Stimulated activated memory B cell treated with anti-CD40 and anti-IgM and Interleukin-4, amounts not matched to agents 10 μg/mL and 1 μg/mL and 100 μg/mL, for 72 hours (primary cell): ENCODE results near the gene TRERF1.

Experiments
- ATAC-seq: fragments of 150-1000 bp; cut with Tn5 transposase; 2 replicates; pipeline ENCODE4 v1.10.0; 2021
- H3K27ac Mint-ChIP-seq: one replicate; pipeline ENCODE4 v1.8.0; 2022; ENCODE audit warnings: mild to moderate bottlenecking, mixed read lengths
- H3K27me3 Mint-ChIP-seq: one replicate; pipeline ENCODE4 v1.8.0; 2022; ENCODE audit warnings: mixed read lengths
- H3K36me3 Mint-ChIP-seq: one replicate; pipeline ENCODE4 v1.8.0; 2022; ENCODE audit warnings: mixed read lengths
- H3K4me1 Mint-ChIP-seq: one replicate; pipeline ENCODE4 v1.8.0; 2022; ENCODE audit warnings: mixed read lengths
- H3K4me3 Mint-ChIP-seq: one replicate; pipeline ENCODE4 v1.8.0; 2022; ENCODE audit warnings: mild to moderate bottlenecking, moderate library complexity, mixed read lengths
- H3K9me3 Mint-ChIP-seq: one replicate; pipeline ENCODE4 v1.8.0; 2022; ENCODE audit warnings: mixed read lengths

TRERF1 gene

GRCh38 chr6:42380228-42380979 lies 71.3 kb downstream of the TRERF1 start:
- H3K4me1 Mint-ChIP-seq = peaks cover 67% of the 10 kb centered on the region
- peak overlapping the region; percentile 75 for H3K27ac Mint-ChIP-seq
- no peaks in the 10 kb centered on the region for H3K27me3 Mint-ChIP-seq
- no peaks in the 10 kb centered on the region for H3K9me3 Mint-ChIP-seq
- peaks cover 5% of the 10 kb centered on the region for H3K36me3 Mint-ChIP-seq
- ATAC-seq = peak; percentile 76
- peak overlapping the region; percentile 39 for H3K4me3 Mint-ChIP-seq

GRCh38 chr6:42378536-42378935 lies 73.2 kb downstream of the TRERF1 start:
- Mint-ChIP-seq H3K4me3 (peak overlapping the region; percentile 32), H3K27me3 (no peaks in the 10 kb centered on the region), H3K4me1 (peaks cover 75% of the 10 kb centered on the region), H3K36me3 (peaks cover 5% of the 10 kb centered on the region), H3K9me3 (no peaks in the 10 kb centered on the region), H3K27ac (peak overlapping the region; percentile 70)
- ATAC-seq = no peak

GRCh38 chr6:42378125-42378524 lies 73.6 kb downstream of the TRERF1 start:
- Mint-ChIP-seq H3K27ac (peak overlapping the region; percentile 70), H3K36me3 (peaks cover 5% of the 10 kb centered on the region), H3K27me3 (no peaks in the 10 kb centered on the region), H3K4me1 (peaks cover 71% of the 10 kb centered on the region), H3K4me3 (peak overlapping the region; percentile 15), H3K9me3 (no peaks in the 10 kb centered on the region)
- ATAC-seq = no peak

GRCh38 chr6:42375007-42375635 lies 76.6 kb downstream of the TRERF1 start:
- H3K9me3 Mint-ChIP-seq = no peaks in the 10 kb centered on the region
- H3K36me3 Mint-ChIP-seq = peaks cover 5% of the 10 kb centered on the region
- H3K4me3 Mint-ChIP-seq = no peak overlapping the region
- H3K27ac Mint-ChIP-seq = peak overlapping the region; percentile 82
- no peaks in the 10 kb centered on the region for H3K27me3 Mint-ChIP-seq
- ATAC-seq = no peak
- peaks cover 62% of the 10 kb centered on the region for H3K4me1 Mint-ChIP-seq

- H3K36me3 Mint-ChIP-seq = peaks cover 5% of the 10 kb centered on the region
- peak; percentile 52 for ATAC-seq
- no peaks in the 10 kb centered on the region for H3K27me3 Mint-ChIP-seq
- peaks cover 61% of the 10 kb centered on the region for H3K4me1 Mint-ChIP-seq
- H3K4me3 Mint-ChIP-seq = peak overlapping the region; percentile 37
- H3K27ac Mint-ChIP-seq = peak overlapping the region; percentile 82
- peaks cover 3% of the 10 kb centered on the region for H3K9me3 Mint-ChIP-seq
Observed at GRCh38 chr6:42374018-42374669, 77.6 kb downstream of the TRERF1 start.

GRCh38 chr6:42372699-42373098 lies 79.0 kb downstream of the TRERF1 start:
- Mint-ChIP-seq H3K27ac (peak overlapping the region; percentile 62), H3K4me3 (no peak overlapping the region)

GRCh38 chr6:42370323-42370985 lies 81.3 kb downstream of the TRERF1 start:
- Mint-ChIP-seq H3K4me1 (peaks cover 64% of the 10 kb centered on the region), H3K36me3 (no peaks in the 10 kb centered on the region), H3K9me3 (peaks cover 3% of the 10 kb centered on the region), H3K4me3 (no peak overlapping the region), H3K27me3 (no peaks in the 10 kb centered on the region), H3K27ac (peak overlapping the region; percentile 92)
- no peak for ATAC-seq

More at GRCh38 chr6:42372699-42373098, 79.0 kb downstream of the TRERF1 start:
- no peak for ATAC-seq
- peaks cover 3% of the 10 kb centered on the region for H3K9me3 Mint-ChIP-seq
- peaks cover 60% of the 10 kb centered on the region for H3K4me1 Mint-ChIP-seq
- H3K27me3 Mint-ChIP-seq = no peaks in the 10 kb centered on the region
- H3K36me3 Mint-ChIP-seq = peaks cover 5% of the 10 kb centered on the region

- Mint-ChIP-seq H3K27me3 (no peaks in the 10 kb centered on the region), H3K4me1 (peaks cover 63% of the 10 kb centered on the region), H3K9me3 (peaks cover 3% of the 10 kb centered on the region), H3K36me3 (no peaks in the 10 kb centered on the region), H3K4me3 (no peak overlapping the region), H3K27ac (peak overlapping the region; percentile 92)
- ATAC-seq = peak; percentile 44
Observed at GRCh38 chr6:42369568-42369967, 82.2 kb downstream of the TRERF1 start.

- Mint-ChIP-seq H3K4me3 (peak overlapping the region; percentile 60), H3K36me3 (no peaks in the 10 kb centered on the region), H3K27ac (peak overlapping the region; percentile 92), H3K27me3 (peaks cover 3% of the 10 kb centered on the region), H3K9me3 (peaks cover 3% of the 10 kb centered on the region), H3K4me1 (peaks cover 63% of the 10 kb centered on the region)
- peak; percentile 70 for ATAC-seq
Observed at GRCh38 chr6:42368181-42368580, 83.5 kb downstream of the TRERF1 start.

- peak; percentile 86 for ATAC-seq
Observed at GRCh38 chr6:42367353-42368011, 84.2 kb downstream of the TRERF1 start.

GRCh38 chr6:42366999-42367352 lies 84.8 kb downstream of the TRERF1 start:
- peak overlapping the region; percentile 92 for H3K27ac Mint-ChIP-seq
- H3K27me3 Mint-ChIP-seq = peaks cover 15% of the 10 kb centered on the region
- H3K36me3 Mint-ChIP-seq = peaks cover 3% of the 10 kb centered on the region
- peaks cover 54% of the 10 kb centered on the region for H3K4me1 Mint-ChIP-seq
- peaks cover 3% of the 10 kb centered on the region for H3K9me3 Mint-ChIP-seq
- no peak for ATAC-seq
- H3K4me3 Mint-ChIP-seq = peak overlapping the region; percentile 60

More at GRCh38 chr6:42367353-42368011, 84.2 kb downstream of the TRERF1 start:
- H3K4me3 Mint-ChIP-seq = peak overlapping the region; percentile 60
- peaks cover 58% of the 10 kb centered on the region for H3K4me1 Mint-ChIP-seq
- H3K9me3 Mint-ChIP-seq = peaks cover 3% of the 10 kb centered on the region
- no peaks in the 10 kb centered on the region for H3K36me3 Mint-ChIP-seq
- H3K27ac Mint-ChIP-seq = peak overlapping the region; percentile 92
- peaks cover 10% of the 10 kb centered on the region for H3K27me3 Mint-ChIP-seq

GRCh38 chr6:42366011-42366705 lies 85.6 kb downstream of the TRERF1 start:
- Mint-ChIP-seq H3K4me1 (peaks cover 54% of the 10 kb centered on the region), H3K27me3 (peaks cover 15% of the 10 kb centered on the region), H3K4me3 (peak overlapping the region; percentile 13), H3K36me3 (peaks cover 11% of the 10 kb centered on the region), H3K27ac (peak overlapping the region; percentile 92), H3K9me3 (peaks cover 3% of the 10 kb centered on the region)
- ATAC-seq = no peak

GRCh38 chr6:42365021-42365420 lies 86.7 kb downstream of the TRERF1 start:
- ATAC-seq = no peak
- no peak overlapping the region for H3K4me3 Mint-ChIP-seq
- peaks cover 54% of the 10 kb centered on the region for H3K4me1 Mint-ChIP-seq

More at GRCh38 chr6:42365021-42365420, 86.7 kb downstream of the TRERF1 start:
- Mint-ChIP-seq H3K27me3 (peaks cover 15% of the 10 kb centered on the region), H3K9me3 (peaks cover 3% of the 10 kb centered on the region), H3K36me3 (peaks cover 12% of the 10 kb centered on the region), H3K27ac (peak overlapping the region; percentile 92)
